Lower lobe of right lung (tissue), 2 donors: ENCODE results near the gene TNFRSF17. TPM values are rescaled to one million over a fixed set of nuclear protein-coding genes. Genes with fewer than 3 reads are reported as not detected.
"Not testable (repeated sequence)": the region's sequence is repeated elsewhere in the genome, so short reads cannot be mapped to it uniquely, and the experiment has no call there.

Experiments used
- ATAC-seq, 2 donors: fragments of 200-7000 bp; cut with Tn5 transposase; one replicate each; pipeline ENCODE4 v1.9.1; 2020 to 2022; ENCODE audit warnings: mild to moderate bottlenecking in 2 of 2, moderate library complexity in 2 of 2
- DNase-seq: peaks from one replicate; pipeline ENCODE4 v3.0.0-alpha.2; 2020
- H3K27ac ChIP-seq: fragments of 200-600 bp; one replicate; pipeline ENCODE4 v1.8.0; 2022
- H3K27me3 ChIP-seq: fragments of 200-600 bp; one replicate; pipeline ENCODE4 v1.8.0; 2022; ENCODE audit warnings: low read depth
- H3K36me3 ChIP-seq: fragments of 200-600 bp; one replicate; pipeline ENCODE4 v1.8.0; 2022; ENCODE audit warnings: mild to moderate bottlenecking
- H3K4me1 ChIP-seq: fragments of 200-600 bp; one replicate; pipeline ENCODE4 v1.8.0; 2022
- H3K4me3 ChIP-seq: fragments of 200-600 bp; one replicate; pipeline ENCODE4 v1.8.0; 2022; ENCODE audit warnings: mild to moderate bottlenecking
- H3K9me3 ChIP-seq: fragments of 200-600 bp; one replicate; pipeline ENCODE4 v1.8.0; 2022
- intact Hi-C: fragments of 100-400 bp; cut with DNase I; formaldehyde crosslinking; loops from one replicate; pipeline ENCODE4 v1.11.0; 2022
- total RNA-seq: library from RNA; stranded (reverse); fragmentation: NEBNext Ultra II Directional; extraction: Animal tissue kit (Norgen Biotek cat#: 25700); gene quantifications from one replicate; pipeline ENCODE4 v1.2.1, GENCODE V29; 2021
- TF ChIP-seq, protein P1 (sequence below): fragments of 200-600 bp; IDR thresholded peaks from one replicate; pipeline ENCODE4 v1.8.0; 2022; ENCODE audit warnings: antibody characterized with exemption, mild to moderate bottlenecking
- donor health status: DM: no; HTN: yes; CAD: no; lungs with severe emphysema.

Gene TNFRSF17
- total RNA-seq, 1 donor from 2014 or later: 1.4 TPM

- DNase-seq (no peak), ATAC-seq (peak in 1 of 2 donors; percentile 49)
- H3K4me1 ChIP-seq: no peaks in the 10 kb centered on the region
- no peaks in the 10 kb centered on the region for H3K9me3 ChIP-seq
- H3K4me3 ChIP-seq: no peak overlapping the region
- TF ChIP-seq, protein P1, sequence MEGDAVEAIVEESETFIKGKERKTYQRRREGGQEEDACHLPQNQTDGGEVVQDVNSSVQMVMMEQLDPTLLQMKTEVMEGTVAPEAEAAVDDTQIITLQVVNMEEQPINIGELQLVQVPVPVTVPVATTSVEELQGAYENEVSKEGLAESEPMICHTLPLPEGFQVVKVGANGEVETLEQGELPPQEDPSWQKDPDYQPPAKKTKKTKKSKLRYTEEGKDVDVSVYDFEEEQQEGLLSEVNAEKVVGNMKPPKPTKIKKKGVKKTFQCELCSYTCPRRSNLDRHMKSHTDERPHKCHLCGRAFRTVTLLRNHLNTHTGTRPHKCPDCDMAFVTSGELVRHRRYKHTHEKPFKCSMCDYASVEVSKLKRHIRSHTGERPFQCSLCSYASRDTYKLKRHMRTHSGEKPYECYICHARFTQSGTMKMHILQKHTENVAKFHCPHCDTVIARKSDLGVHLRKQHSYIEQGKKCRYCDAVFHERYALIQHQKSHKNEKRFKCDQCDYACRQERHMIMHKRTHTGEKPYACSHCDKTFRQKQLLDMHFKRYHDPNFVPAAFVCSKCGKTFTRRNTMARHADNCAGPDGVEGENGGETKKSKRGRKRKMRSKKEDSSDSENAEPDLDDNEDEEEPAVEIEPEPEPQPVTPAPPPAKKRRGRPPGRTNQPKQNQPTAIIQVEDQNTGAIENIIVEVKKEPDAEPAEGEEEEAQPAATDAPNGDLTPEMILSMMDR: no peak
- no peaks in the 10 kb centered on the region for H3K36me3 ChIP-seq
- no peaks in the 10 kb centered on the region for H3K27me3 ChIP-seq
- H3K27ac ChIP-seq: no peak overlapping the region
- intact Hi-C loops: no loop called here
Observed at GRCh38 chr16:11967195-11967911, 2.3 kb downstream of the TNFRSF17 start.

- no peak overlapping the region for H3K27ac ChIP-seq
- intact Hi-C loops: no loop called here
- no peaks in the 10 kb centered on the region for H3K9me3 ChIP-seq
- ATAC-seq (no peak), DNase-seq (no peak)
- no peaks in the 10 kb centered on the region for H3K27me3 ChIP-seq
- H3K4me1 ChIP-seq: no peaks in the 10 kb centered on the region
- H3K4me3 ChIP-seq: no peak overlapping the region
- no peaks in the 10 kb centered on the region for H3K36me3 ChIP-seq
- TF ChIP-seq, protein P1: no peak
Observed at GRCh38 chr16:11968577-11968976, 3.6 kb downstream of the TNFRSF17 start.

DNA sequence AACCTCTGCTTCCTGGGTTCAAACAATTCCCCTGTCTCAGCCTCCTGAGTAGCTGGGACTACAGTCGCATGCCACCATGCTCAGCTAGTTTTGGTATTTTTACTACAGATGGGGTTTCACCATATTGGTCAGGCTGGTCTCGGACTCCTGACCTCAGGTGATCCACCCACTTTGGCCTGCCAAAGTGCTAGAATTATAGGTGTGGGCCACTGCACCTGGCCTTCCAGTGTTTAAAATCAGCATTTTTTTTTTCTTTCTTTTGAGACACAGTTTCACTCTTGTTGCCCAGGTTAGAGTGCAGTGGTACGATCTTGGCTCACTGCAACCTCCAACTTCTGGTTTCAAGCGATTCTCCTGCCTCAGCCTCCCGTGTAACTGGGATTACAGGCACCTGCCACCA, 5.3 kb downstream of the TNFRSF17 start:
- H3K27me3 ChIP-seq, H3K4me3 ChIP-seq, ATAC-seq, H3K9me3 ChIP-seq, H3K4me1 ChIP-seq, H3K27ac ChIP-seq, intact Hi-C loops, H3K36me3 ChIP-seq, DNase-seq: not testable (repeated sequence)

DNA sequence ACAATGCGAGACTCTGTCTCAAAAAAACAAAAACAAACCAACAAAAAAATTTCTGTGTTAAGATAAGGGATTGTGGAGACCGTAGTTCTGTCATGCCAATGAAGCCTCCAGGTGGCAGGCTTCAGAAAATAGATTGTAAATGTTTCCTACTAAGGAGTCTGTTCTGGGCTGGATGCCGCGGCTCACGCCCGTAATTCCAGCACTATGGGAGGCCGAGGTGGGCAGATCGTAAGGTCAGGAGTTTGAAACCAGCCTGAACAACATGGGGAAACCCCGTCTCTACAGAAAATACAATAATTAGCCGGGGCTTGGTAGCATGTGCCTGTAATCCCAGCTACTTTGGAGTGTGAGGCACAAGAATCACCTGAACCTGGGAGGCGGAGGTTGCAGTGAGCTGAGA, 7.1 kb downstream of the TNFRSF17 start:
- ATAC-seq: no peak
- TF ChIP-seq, protein P1: no peak
- DNase-seq: no peak
- intact Hi-C loops: no loop called here
- no peaks in the 10 kb centered on the region for H3K27me3 ChIP-seq
- no peaks in the 10 kb centered on the region for H3K36me3 ChIP-seq
- H3K4me3 ChIP-seq: no peak overlapping the region
- no peak overlapping the region for H3K27ac ChIP-seq
- H3K4me1 ChIP-seq: peaks cover 9% of the 10 kb centered on the region
- H3K9me3 ChIP-seq: no peaks in the 10 kb centered on the region

DNA sequence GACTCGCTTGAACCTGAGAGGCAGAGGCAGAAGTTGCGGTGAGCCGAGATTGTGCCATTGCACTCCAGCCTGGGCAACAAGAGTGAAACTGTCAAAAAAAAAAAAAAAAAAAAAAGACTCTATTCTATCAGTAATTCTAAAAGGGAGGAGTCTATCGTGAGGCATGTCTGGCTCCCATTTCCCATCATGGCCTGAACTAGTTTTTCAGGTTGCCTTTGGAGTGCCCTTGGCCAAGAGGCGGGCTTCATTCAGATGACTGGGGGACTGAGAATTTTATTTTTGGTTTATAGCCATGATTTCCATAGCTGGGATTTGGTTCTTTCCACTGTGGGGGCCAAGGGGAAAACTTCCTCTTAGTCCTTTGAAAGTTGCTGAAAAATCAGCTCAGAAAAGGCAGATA, 8.1 kb downstream of the TNFRSF17 start:
- TF ChIP-seq, protein P1: no peak
- intact Hi-C loops: no loop called here
- ATAC-seq (peak; percentile 39 to 55), DNase-seq (no peak)
- Histone ChIP-seq H3K4me1 (peaks cover 19% of the 10 kb centered on the region), H3K4me3 (no peak overlapping the region), H3K27ac (peak overlapping the region; percentile 11), H3K36me3 (no peaks in the 10 kb centered on the region), H3K27me3 (no peaks in the 10 kb centered on the region), H3K9me3 (no peaks in the 10 kb centered on the region)

GRCh38 chr16:11976850-11977375, 11.9 kb downstream of the TNFRSF17 start:
- ATAC-seq: peak; percentile 5 to 17
- H3K27me3 ChIP-seq: no peaks in the 10 kb centered on the region

More at GRCh38 chr16:11976850-11977375, 11.9 kb downstream of the TNFRSF17 start:
- DNase-seq: no peak
- intact Hi-C loops: no loop called here
- TF ChIP-seq, protein P1: no peak
- H3K9me3 ChIP-seq: no peaks in the 10 kb centered on the region
- H3K4me3 ChIP-seq: peak overlapping the region; percentile 93
- H3K4me1 ChIP-seq: peaks cover 23% of the 10 kb centered on the region
- H3K27ac ChIP-seq: peak overlapping the region; percentile 83
- no peaks in the 10 kb centered on the region for H3K36me3 ChIP-seq
